Measurements from ENCODE around the gene WDR1.

DNA sequence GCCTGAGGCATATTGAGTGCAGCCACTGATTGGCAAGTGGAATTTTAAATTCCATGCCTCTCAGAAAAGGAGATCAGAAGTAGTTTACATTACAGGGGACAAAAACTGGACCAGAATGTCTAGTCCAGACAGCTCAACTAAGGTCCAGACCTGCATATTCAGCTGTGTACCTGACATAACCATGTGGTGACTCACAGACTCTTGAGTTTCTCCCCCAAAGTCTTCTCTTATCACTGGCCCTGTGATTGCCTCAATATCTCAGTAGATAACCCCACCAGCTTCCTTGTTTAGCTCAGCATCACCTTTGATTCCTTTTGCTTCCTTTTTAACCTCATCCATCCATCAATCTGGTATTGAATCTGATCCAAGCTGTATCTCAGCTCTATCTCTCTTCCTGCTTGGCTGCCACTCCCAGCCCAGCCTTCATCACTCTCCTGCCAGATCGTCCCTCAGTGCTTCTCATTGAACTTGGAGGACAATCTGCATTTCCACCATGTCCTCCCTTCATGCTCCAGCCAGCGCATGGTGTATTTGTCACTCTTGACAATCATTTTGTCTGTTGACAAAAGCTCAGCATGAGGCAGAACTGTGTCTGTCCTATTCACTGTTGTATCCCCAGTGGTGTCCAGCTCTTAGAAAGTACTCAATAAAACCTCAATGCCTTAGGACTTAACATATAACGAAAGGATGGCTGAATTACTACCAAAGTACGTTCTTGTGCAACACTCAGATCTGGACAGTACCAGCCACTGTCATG lies 67.5 kb downstream of the WDR1 start:
- TF ChIP-seq, protein P1, sequence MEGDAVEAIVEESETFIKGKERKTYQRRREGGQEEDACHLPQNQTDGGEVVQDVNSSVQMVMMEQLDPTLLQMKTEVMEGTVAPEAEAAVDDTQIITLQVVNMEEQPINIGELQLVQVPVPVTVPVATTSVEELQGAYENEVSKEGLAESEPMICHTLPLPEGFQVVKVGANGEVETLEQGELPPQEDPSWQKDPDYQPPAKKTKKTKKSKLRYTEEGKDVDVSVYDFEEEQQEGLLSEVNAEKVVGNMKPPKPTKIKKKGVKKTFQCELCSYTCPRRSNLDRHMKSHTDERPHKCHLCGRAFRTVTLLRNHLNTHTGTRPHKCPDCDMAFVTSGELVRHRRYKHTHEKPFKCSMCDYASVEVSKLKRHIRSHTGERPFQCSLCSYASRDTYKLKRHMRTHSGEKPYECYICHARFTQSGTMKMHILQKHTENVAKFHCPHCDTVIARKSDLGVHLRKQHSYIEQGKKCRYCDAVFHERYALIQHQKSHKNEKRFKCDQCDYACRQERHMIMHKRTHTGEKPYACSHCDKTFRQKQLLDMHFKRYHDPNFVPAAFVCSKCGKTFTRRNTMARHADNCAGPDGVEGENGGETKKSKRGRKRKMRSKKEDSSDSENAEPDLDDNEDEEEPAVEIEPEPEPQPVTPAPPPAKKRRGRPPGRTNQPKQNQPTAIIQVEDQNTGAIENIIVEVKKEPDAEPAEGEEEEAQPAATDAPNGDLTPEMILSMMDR (IDR thresholded peaks at IDR 0.05): no peak
- TF ChIP-seq POLR2A (IDR thresholded peaks at IDR 0.05; ENCODE audit: low read depth) (no peak), EP300 (IDR thresholded peaks at IDR 0.05) (no peak)
